SK-N-SH treated with all-trans-retinoic acid at 6 μM for 48 hours (cell line): ENCODE results near the gene TFCP2.

Source experiments
- ATAC-seq: fragments of 200-7000 bp; cut with Tn5 transposase; 3 replicates; pipeline ENCODE4 v1.9.1; 2020; ENCODE audit warnings: mild to moderate bottlenecking, moderate library complexity
- ARNTL ChIP-seq: fragments of 450-650 bp; formaldehyde crosslinking; IDR thresholded peaks from 2 replicates; pipeline ENCODE4 v1.5.0; 2020; ENCODE audit warnings: low read depth, mild to moderate bottlenecking, moderate library complexity, borderline replicate concordance
- BACH2 ChIP-seq: fragments of 250-450 bp; sonication (Bioruptor Pico); IDR thresholded peaks from 2 replicates; pipeline ENCODE4 v1.9.0; 2021; ENCODE audit warnings: mild to moderate bottlenecking, borderline replicate concordance
- CREB5 ChIP-seq: fragments of 250-450 bp; sonication (Bioruptor Pico); IDR thresholded peaks from 2 replicates; pipeline ENCODE4 v1.5.1; 2020; ENCODE audit warnings: low read depth, mild to moderate bottlenecking, moderate library complexity
- CSDC2 ChIP-seq: fragments of 250-450 bp; sonication (Bioruptor Pico); IDR thresholded peaks from 2 replicates; pipeline ENCODE4 v1.5.0; 2020; ENCODE audit warnings: mild to moderate bottlenecking, moderate library complexity
- CSRNP3 ChIP-seq: fragments of 250-450 bp; sonication (Bioruptor Pico); IDR thresholded peaks from 2 replicates; pipeline ENCODE4 v1.5.1; 2021; ENCODE audit warnings: mild to moderate bottlenecking, moderate library complexity
- GLIS3 ChIP-seq: fragments of 250-450 bp; sonication (Bioruptor Pico); IDR thresholded peaks from 2 replicates; pipeline ENCODE4 v1.5.0; 2020; ENCODE audit warnings: mild to moderate bottlenecking, moderate library complexity
- ISL1 ChIP-seq: fragments of 250-450 bp; sonication (Bioruptor Pico); IDR thresholded peaks from 2 replicates; pipeline ENCODE4 v2.1.2; 2022; ENCODE audit warnings: mild to moderate bottlenecking, moderate library complexity
- OSR1 ChIP-seq: fragments of 250-450 bp; sonication (Bioruptor Pico); IDR thresholded peaks from 2 replicates; pipeline ENCODE4 v1.8.0; 2022; ENCODE audit warnings: moderate library complexity, mild to moderate bottlenecking, inconsistent platforms
- PATZ1 ChIP-seq: fragments of 250-450 bp; sonication (Bioruptor Pico); IDR thresholded peaks from 2 replicates; pipeline ENCODE4 v1.8.0; 2020; ENCODE audit warnings: mild to moderate bottlenecking, moderate library complexity, borderline replicate concordance
- POU6F1 ChIP-seq: fragments of 250-450 bp; sonication (Bioruptor Pico); IDR thresholded peaks from 2 replicates; pipeline ENCODE4 v1.8.0; 2021; ENCODE audit warnings: low read depth, mild to moderate bottlenecking, moderate library complexity, borderline replicate concordance
- PPARA ChIP-seq: fragments of 250-450 bp; sonication (Bioruptor Pico); IDR thresholded peaks from 2 replicates; pipeline ENCODE4 v1.5.0; 2020; ENCODE audit warnings: mild to moderate bottlenecking, borderline replicate concordance
- RARB ChIP-seq: fragments of 250-450 bp; sonication (Bioruptor Pico); IDR thresholded peaks from 2 replicates; pipeline ENCODE4 v1.8.0; 2021; ENCODE audit warnings: mild to moderate bottlenecking, moderate library complexity
- SNAI2 ChIP-seq: fragments of 250-450 bp; sonication (Bioruptor Pico); IDR thresholded peaks from 2 replicates; pipeline ENCODE4 v1.5.0; 2020; ENCODE audit warnings: mild to moderate bottlenecking, moderate library complexity
- TSHZ2 ChIP-seq: fragments of 250-450 bp; sonication (Bioruptor Pico); IDR thresholded peaks from 2 replicates; pipeline ENCODE4 v1.5.0; 2020; ENCODE audit warnings: mild to moderate bottlenecking, moderate library complexity
- ZC3H10 ChIP-seq: fragments of 250-450 bp; sonication (Bioruptor Pico); IDR thresholded peaks from 2 replicates; pipeline ENCODE4 v1.5.1; 2021; ENCODE audit warnings: mild to moderate bottlenecking, moderate library complexity
- ZFP3 ChIP-seq: fragments of 250-450 bp; sonication (Bioruptor Pico); IDR thresholded peaks from 2 replicates; pipeline ENCODE4 v1.5.0; 2020; ENCODE audit warnings: mild to moderate bottlenecking, moderate library complexity
- ZFP30 ChIP-seq: fragments of 450-650 bp; formaldehyde crosslinking; IDR thresholded peaks from 2 replicates; pipeline ENCODE4 v1.5.0; 2022; ENCODE audit warnings: mild to moderate bottlenecking, moderate library complexity
- ZNF565 ChIP-seq: fragments of 450-650 bp; formaldehyde crosslinking; conservative IDR thresholded peaks from 2 replicates; pipeline ENCODE4 v1.5.0; 2020; ENCODE audit warnings: low read depth, mild to moderate bottlenecking, moderate library complexity
- ZNF8 ChIP-seq: fragments of 450-650 bp; formaldehyde crosslinking; IDR thresholded peaks from 2 replicates; pipeline ENCODE4 v1.5.0; 2020; ENCODE audit warnings: mild to moderate bottlenecking, moderate library complexity

TFCP2 gene

GRCh38 chr12:51195841-51196240 is 22.9 kb upstream of the TFCP2 start:
- TF ChIP-seq OSR1 (CRISPR knock-in tag): no peak
- no peak for TF ChIP-seq ZNF565 (CRISPR knock-in tag)
- TF ChIP-seq CSDC2 (CRISPR knock-in tag): no peak
- TF ChIP-seq POU6F1 (CRISPR knock-in tag): no peak
- TF ChIP-seq ISL1 (CRISPR knock-in tag): no peak
- no peak for TF ChIP-seq TSHZ2
- no peak for TF ChIP-seq ZFP3 (CRISPR knock-in tag)
- TF ChIP-seq SNAI2 (CRISPR knock-in tag): no peak
- TF ChIP-seq GLIS3: no peak
- no peak for TF ChIP-seq PATZ1 (CRISPR knock-in tag)
- no peak for TF ChIP-seq ZFP30
- no peak for TF ChIP-seq CREB5 (CRISPR knock-in tag)
- no peak for TF ChIP-seq ZC3H10 (CRISPR knock-in tag)
- no peak for TF ChIP-seq ARNTL
- no peak for ATAC-seq

GRCh38 chr12:51192284-51192671 is 19.3 kb upstream of the TFCP2 start:
- no peak for ATAC-seq
- TF ChIP-seq GLIS3 (no peak), ISL1 (CRISPR knock-in tag) (no peak), BACH2 (CRISPR knock-in tag) (no peak), CSDC2 (CRISPR knock-in tag) (no peak), PATZ1 (CRISPR knock-in tag) (no peak), RARB (CRISPR knock-in tag) (no peak)

GRCh38 chr12:51191516-51192283 is 18.8 kb upstream of the TFCP2 start:
- no peak for TF ChIP-seq ZFP30
- TF ChIP-seq OSR1 (CRISPR knock-in tag): no peak
- TF ChIP-seq CSDC2 (CRISPR knock-in tag): no peak
- no peak for TF ChIP-seq ZNF8 (CRISPR knock-in tag)
- TF ChIP-seq CSRNP3 (CRISPR knock-in tag): no peak
- TF ChIP-seq PPARA (CRISPR knock-in tag): no peak
- no peak for ATAC-seq
